Retinal pigment epithelial cell (primary cell): ENCODE measurements around the gene RPL5.

ENCODE experiments used
- DNase-seq: peaks from one replicate; pipeline ENCODE4 v3.0.0-alpha.2; 2010; ENCODE audit warnings: low read depth
- H3K4me3 ChIP-seq: 2 replicates; pipeline ENCODE4 v1.5.1; 2011; ENCODE audit warnings: mild to moderate bottlenecking, low read length, control low read depth, moderate library complexity
- TF ChIP-seq, protein P1 (sequence below): conservative IDR thresholded peaks from 2 replicates; pipeline ENCODE4 v1.5.1; 2011; ENCODE audit warnings: low read depth, low read length, control low read depth, inconsistent platforms

RPL5 gene

GRCh38 chr1:92790867-92791266 lies 41.0 kb upstream of the RPL5 start:
- H3K4me3 ChIP-seq = no peak overlapping the region
- no peak for DNase-seq
- TF ChIP-seq, protein P1, sequence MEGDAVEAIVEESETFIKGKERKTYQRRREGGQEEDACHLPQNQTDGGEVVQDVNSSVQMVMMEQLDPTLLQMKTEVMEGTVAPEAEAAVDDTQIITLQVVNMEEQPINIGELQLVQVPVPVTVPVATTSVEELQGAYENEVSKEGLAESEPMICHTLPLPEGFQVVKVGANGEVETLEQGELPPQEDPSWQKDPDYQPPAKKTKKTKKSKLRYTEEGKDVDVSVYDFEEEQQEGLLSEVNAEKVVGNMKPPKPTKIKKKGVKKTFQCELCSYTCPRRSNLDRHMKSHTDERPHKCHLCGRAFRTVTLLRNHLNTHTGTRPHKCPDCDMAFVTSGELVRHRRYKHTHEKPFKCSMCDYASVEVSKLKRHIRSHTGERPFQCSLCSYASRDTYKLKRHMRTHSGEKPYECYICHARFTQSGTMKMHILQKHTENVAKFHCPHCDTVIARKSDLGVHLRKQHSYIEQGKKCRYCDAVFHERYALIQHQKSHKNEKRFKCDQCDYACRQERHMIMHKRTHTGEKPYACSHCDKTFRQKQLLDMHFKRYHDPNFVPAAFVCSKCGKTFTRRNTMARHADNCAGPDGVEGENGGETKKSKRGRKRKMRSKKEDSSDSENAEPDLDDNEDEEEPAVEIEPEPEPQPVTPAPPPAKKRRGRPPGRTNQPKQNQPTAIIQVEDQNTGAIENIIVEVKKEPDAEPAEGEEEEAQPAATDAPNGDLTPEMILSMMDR = no peak

DNA sequence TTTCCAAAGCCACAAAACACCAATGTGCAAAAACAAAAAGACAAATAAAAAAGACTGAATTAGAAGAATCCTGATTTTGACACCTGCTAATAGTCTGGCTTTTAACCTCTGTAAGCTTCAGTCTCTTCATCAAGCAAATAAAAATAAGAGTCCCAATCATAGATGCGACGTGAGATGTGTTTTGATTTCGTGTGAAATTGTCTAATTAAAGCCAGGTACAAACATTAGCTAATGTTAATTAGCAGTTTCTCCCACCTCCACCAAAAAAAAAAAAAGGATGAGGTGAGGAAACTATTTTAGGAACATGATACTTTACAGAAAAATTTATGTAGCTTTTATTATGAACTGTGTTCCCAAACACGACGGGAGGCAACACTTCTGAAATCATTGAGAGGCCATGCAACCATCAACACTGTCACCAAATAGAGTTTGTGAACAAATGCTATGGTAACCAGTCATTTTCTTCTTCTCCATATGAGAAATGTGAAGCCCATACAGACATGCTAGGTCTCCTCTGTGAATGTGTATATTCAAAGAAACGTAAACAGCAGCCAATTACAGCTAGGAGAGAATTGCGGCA lies 40.3 kb upstream of the RPL5 start:
- H3K4me3 ChIP-seq = no peak overlapping the region
- no peak for DNase-seq
- TF ChIP-seq, protein P1 = no peak

DNA sequence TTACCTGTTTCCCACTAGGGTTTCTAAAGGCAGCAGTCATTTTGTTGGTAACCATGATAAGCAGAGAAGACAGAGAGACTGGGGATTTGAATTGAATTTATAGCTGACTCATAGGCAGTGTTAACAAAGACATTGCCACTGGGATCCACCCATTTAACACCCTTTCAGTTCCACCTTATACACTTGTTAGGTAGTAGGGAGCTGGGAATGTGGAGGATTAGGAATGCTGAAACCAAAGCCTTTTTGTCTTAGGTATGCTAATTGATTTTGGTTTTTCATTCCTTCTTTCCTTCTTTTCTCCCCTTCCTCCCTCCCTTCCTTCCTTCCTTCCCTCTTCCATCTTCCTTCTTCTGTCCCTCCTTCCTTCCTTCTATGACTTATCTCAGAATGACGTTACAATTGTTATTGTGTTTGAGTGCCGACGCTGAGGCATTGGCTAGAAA lies 39.5 kb upstream of the RPL5 start:
- DNase-seq = no peak
- TF ChIP-seq, protein P1 = no peak
- no peak overlapping the region for H3K4me3 ChIP-seq

DNA sequence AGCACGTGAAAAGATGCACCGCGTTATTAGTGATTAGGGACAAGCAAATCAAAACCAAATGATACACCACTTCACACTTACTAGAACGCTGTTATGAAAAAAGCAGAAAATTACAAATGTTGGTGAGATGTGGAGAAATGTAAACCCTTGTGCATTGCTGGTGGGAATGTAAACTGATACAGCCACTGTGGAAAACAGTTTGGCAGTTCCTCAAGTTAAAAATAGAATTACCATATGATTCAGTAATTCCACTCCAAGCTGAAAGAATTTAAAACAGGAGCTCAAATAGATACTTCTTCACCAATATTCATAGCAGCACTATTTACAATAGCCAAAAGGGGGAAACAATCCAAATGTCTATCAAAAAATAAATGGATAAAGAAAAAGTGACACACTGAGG lies 36.7 kb upstream of the RPL5 start:
- TF ChIP-seq, protein P1 = no peak
- DNase-seq = no peak
- H3K4me3 ChIP-seq = no peak overlapping the region

DNA sequence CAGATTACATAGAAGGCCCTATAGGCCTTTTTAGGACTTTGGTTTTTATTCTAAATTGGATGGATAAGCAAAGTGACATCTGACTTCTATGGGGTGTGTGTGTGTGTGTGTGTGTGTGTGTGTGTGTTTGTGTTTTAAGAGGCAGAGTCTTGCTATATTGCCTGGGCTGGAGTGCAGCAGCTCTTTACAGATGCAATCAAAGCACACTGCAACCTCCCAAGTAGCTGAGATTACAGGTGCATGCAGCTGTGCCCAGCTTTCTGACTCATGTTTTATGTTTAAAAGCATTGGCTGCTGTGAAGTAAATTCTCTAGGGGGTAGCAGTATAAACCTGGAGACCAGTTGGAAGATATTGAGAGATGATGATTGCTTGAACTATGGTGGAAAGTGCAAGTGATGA lies 34.5 kb upstream of the RPL5 start:
- DNase-seq = no peak
- TF ChIP-seq, protein P1 = no peak
- no peak overlapping the region for H3K4me3 ChIP-seq

DNA sequence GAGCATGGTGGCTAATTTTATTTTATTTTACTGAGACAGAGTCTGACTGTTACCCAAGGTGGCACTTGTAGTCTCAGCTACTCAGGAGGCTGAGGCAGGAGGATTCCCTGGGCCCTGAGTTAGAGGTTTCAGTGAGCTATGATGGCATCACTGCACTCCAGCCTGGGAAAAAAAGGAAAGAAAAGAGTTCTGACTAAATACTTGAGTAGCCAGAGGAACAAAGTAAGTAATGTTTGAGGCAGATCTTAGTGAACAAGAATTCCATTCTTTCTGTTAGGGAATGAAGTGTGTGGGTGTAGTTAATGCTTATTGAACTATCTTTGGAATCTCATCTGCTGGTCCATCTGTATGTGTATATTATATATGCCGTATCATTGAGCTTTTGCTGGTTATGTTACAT lies 33.9 kb upstream of the RPL5 start:
- TF ChIP-seq, protein P1 = no peak
- no peak for DNase-seq
- no peak overlapping the region for H3K4me3 ChIP-seq

- no peak for DNase-seq
- TF ChIP-seq, protein P1 = no peak
- H3K4me3 ChIP-seq = no peak overlapping the region
Measured at GRCh38 chr1:92803140-92803887, 28.5 kb upstream of the RPL5 start.
